NCI-H2107 treated with DMSO at 0.1 percent for 48 hours (cell line): ENCODE data around the gene PRR35.

ENCODE experiments used
- DNase-seq: peaks from one replicate; lab custom pipeline; 2025; ENCODE audit not compliant: unreplicated experiment; lab: John Stamatoyannopoulos, UW

The PRR35 gene

GRCh38 chr16:546909-547770 lies 13.1 kb upstream of the PRR35 start:
- no peak for DNase-seq

- no peak for DNase-seq
Observed at GRCh38 chr16:548586-548985, 11.6 kb upstream of the PRR35 start.

- no peak for DNase-seq
Observed at GRCh38 chr16:549544-550263, 10.5 kb upstream of the PRR35 start.

- DNase-seq = no peak
Observed at GRCh38 chr16:551210-551609, 9.0 kb upstream of the PRR35 start.

- no peak for DNase-seq
Observed at GRCh38 chr16:552171-552570, 8.0 kb upstream of the PRR35 start.

GRCh38 chr16:553601-554296 lies 6.4 kb upstream of the PRR35 start:
- DNase-seq = no peak

- no peak for DNase-seq
Observed at GRCh38 chr16:554297-554621, 5.9 kb upstream of the PRR35 start.

GRCh38 chr16:554640-555365 lies 5.4 kb upstream of the PRR35 start:
- no peak for DNase-seq

GRCh38 chr16:555528-556473 lies 4.4 kb upstream of the PRR35 start:
- DNase-seq = no peak

GRCh38 chr16:556474-557173 lies 3.6 kb upstream of the PRR35 start:
- DNase-seq = no peak

- no peak for DNase-seq
Observed at GRCh38 chr16:557463-558297, 2.5 kb upstream of the PRR35 start.

GRCh38 chr16:558298-559020 lies 1.7 kb upstream of the PRR35 start:
- no peak for DNase-seq

GRCh38 chr16:559021-559380 lies 1.2 kb upstream of the PRR35 start:
- DNase-seq = no peak

- DNase-seq = no peak
Observed at GRCh38 chr16:559411-560203, 587 bp upstream of the PRR35 start.

GRCh38 chr16:560701-561412 lies 663 bp downstream of the PRR35 start:
- DNase-seq = no peak

- DNase-seq = no peak
Observed at GRCh38 chr16:561413-561794, 1.2 kb downstream of the PRR35 start.
